GM13976 (cell line): ENCODE results near the gene HCN4.
"Not testable (repeated sequence)": the region's sequence is repeated elsewhere in the genome, so short reads cannot be mapped to it uniquely, and the experiment has no call there.

ENCODE experiments used
- DNase-seq: peaks from one replicate; pipeline ENCODE4 v3.0.0; 2012; ENCODE audit warnings: low spot score
- CTCF ChIP-seq: IDR thresholded peaks from 2 replicates; pipeline ENCODE4 v1.5.1; 2012; ENCODE audit warnings: borderline replicate concordance, mild to moderate bottlenecking; ENCODE audit not compliant: insufficient read depth; ENCODE audit errors: extremely low read depth, missing control alignments, control extremely low read depth
- in situ Hi-C: fragments of 300-500 bp; cut with MboI; formaldehyde crosslinking; loops from one replicate; pipeline ENCODE4 v1.12.0; 2022; ENCODE audit warnings: low sequenced_read_pairs, mixed read lengths, inconsistent platforms; ENCODE audit not compliant: unreplicated experiment

HCN4 gene

GRCh38 chr15:73368301-73369136, at the start of gene HCN4:
HCN4 (minus strand) TSS chr15:73368958; CDS start chr15:73368270, 688 bp downstream.
- no peak for DNase-seq
- no peak for TF ChIP-seq CTCF
- in situ Hi-C loops = no loop called here

- no peak for DNase-seq
- TF ChIP-seq CTCF = no peak
- in situ Hi-C loops = no loop called here
Measured at GRCh38 chr15:73414876-73415275, 46.1 kb upstream of the HCN4 start.

- in situ Hi-C loops = no loop called here
- no peak for DNase-seq
- no peak for TF ChIP-seq CTCF
Measured at GRCh38 chr15:73403171-73403570, 34.4 kb upstream of the HCN4 start.

GRCh38 chr15:73400222-73400621, 31.5 kb upstream of the HCN4 start:
- DNase-seq, in situ Hi-C loops: not testable (repeated sequence)

- DNase-seq = no peak
- in situ Hi-C loops = no loop called here
Measured at GRCh38 chr15:73398861-73399260, 30.1 kb upstream of the HCN4 start.

GRCh38 chr15:73397461-73397860, 28.7 kb upstream of the HCN4 start:
- no peak for DNase-seq
- in situ Hi-C loops = no loop called here
- no peak for TF ChIP-seq CTCF

More at GRCh38 chr15:73398861-73399260, 30.1 kb upstream of the HCN4 start:
- TF ChIP-seq CTCF = no peak

GRCh38 chr15:73395671-73396070, 26.9 kb upstream of the HCN4 start:
- TF ChIP-seq CTCF = no peak
- no peak for DNase-seq
- in situ Hi-C loops = no loop called here
